Naive thymus-derived CD4-positive, alpha-beta T cell (primary cell): ENCODE measurements around the gene TMEM178B. TPM values are rescaled to one million over a fixed set of nuclear protein-coding genes. Genes with fewer than 3 reads are reported as not detected.
A peak's percentile ranks its signal among the peaks of the same experiment; 100 is the strongest.

ENCODE experiments used
- ATAC-seq: fragments of 150-1000 bp; cut with Tn5 transposase; 2 replicates; pipeline ENCODE4 v1.10.0; 2021; ENCODE audit warnings: mild to moderate bottlenecking, moderate library complexity
- CTCF ChIA-PET: fragments of 350-600 bp; sonication (Branson Sonifier 250); formaldehyde crosslinking; loops from one replicate; lab custom pipeline; 2021; ENCODE audit warnings: antibody characterized with exemption; lab: Charles Lee
- POLR2A ChIA-PET: fragments of 350-600 bp; sonication (Branson Sonifier 250); formaldehyde crosslinking; loops from one replicate; lab custom pipeline; 2021; ENCODE audit warnings: antibody characterized with exemption, inconsistent platforms; lab: Charles Lee
- DNase-seq, 9 donors: peaks; one replicate each; pipeline versions ENCODE4 v3.0.0 to v3.0.0-alpha.2; 2020 to 2022; ENCODE audit warnings: mixed read lengths in 1 of 9
- H3K27ac ChIP-seq: one replicate; pipeline ENCODE4 v1.7.0; 2013; ENCODE audit warnings: mild to moderate bottlenecking, low read depth, low read length, moderate library complexity
- H3K27me3 ChIP-seq, 2 donors: one replicate each; pipeline ENCODE4 v1.7.0; 2013; ENCODE audit warnings: low read length in 2 of 2, mild to moderate bottlenecking in 2 of 2, moderate library complexity in 2 of 2; ENCODE audit not compliant: control insufficient read depth in 2 of 2, insufficient read depth in 2 of 2
- H3K36me3 ChIP-seq, 3 experiments: 1 replicate in 2 of 3; 2 replicates in 1 of 3; pipeline ENCODE4 v1.7.0; 2013; ENCODE audit warnings: low read length in 3 of 3, mild to moderate bottlenecking in 3 of 3, moderate library complexity in 1 of 3; ENCODE audit not compliant: insufficient read depth in 3 of 3, control insufficient read depth in 2 of 3
- H3K4me1 ChIP-seq, 2 donors: one replicate each; pipeline ENCODE4 v1.7.0; 2013; ENCODE audit warnings: low read length in 2 of 2, mild to moderate bottlenecking in 2 of 2, moderate library complexity in 1 of 2; ENCODE audit not compliant: control insufficient read depth in 2 of 2, insufficient read depth in 2 of 2
- H3K4me3 ChIP-seq: 2 replicates; pipeline ENCODE4 v1.7.0; 2013; ENCODE audit warnings: mild to moderate bottlenecking, low read length
- H3K9me3 ChIP-seq, 3 experiments: 1 replicate in 2 of 3; 2 replicates in 1 of 3; pipeline ENCODE4 v1.7.0; 2013; ENCODE audit warnings: low read length in 3 of 3; ENCODE audit not compliant: control insufficient read depth in 2 of 3
- H3K27ac Mint-ChIP-seq, 9 donors: one replicate each; pipeline ENCODE4 v1.8.0; 2020 to 2022; ENCODE audit warnings: mixed read lengths in 9 of 9, mild to moderate bottlenecking in 8 of 9, moderate library complexity in 5 of 9, inconsistent platforms in 2 of 9
- H3K27me3 Mint-ChIP-seq, 5 donors: one replicate each; pipeline ENCODE4 v1.8.0; 2021 to 2022; ENCODE audit warnings: mixed read lengths in 5 of 5, mild to moderate bottlenecking in 1 of 5
- H3K36me3 Mint-ChIP-seq, 5 donors: one replicate each; pipeline ENCODE4 v1.8.0; 2020 to 2022; ENCODE audit warnings: mixed read lengths in 5 of 5, mild to moderate bottlenecking in 3 of 5, inconsistent platforms in 1 of 5
- H3K4me1 Mint-ChIP-seq, 7 donors: one replicate each; pipeline ENCODE4 v1.8.0; 2020 to 2022; ENCODE audit warnings: mixed read lengths in 7 of 7, mild to moderate bottlenecking in 3 of 7, inconsistent platforms in 1 of 7
- H3K4me3 Mint-ChIP-seq, 10 donors: one replicate each; pipeline ENCODE4 v1.8.0; 2020 to 2022; ENCODE audit warnings: mild to moderate bottlenecking in 10 of 10, mixed read lengths in 10 of 10, moderate library complexity in 6 of 10, inconsistent platforms in 2 of 10
- H3K9me3 Mint-ChIP-seq, 11 donors: one replicate each; pipeline ENCODE4 v1.8.0; 2020 to 2022; ENCODE audit warnings: mixed read lengths in 11 of 11, mild to moderate bottlenecking in 4 of 11, inconsistent platforms in 1 of 11, moderate library complexity in 1 of 11
- intact Hi-C, 2 donors: fragments of 100-400 bp; cut with micrococcal nuclease; formaldehyde crosslinking; loops; one replicate each; pipeline ENCODE4 v1.15.1; 2023
- polyA plus RNA-seq, 2 donors: library from polyadenylated mRNA; unstranded; fragments of 300-500 nt; fragmentation: Illumina TruSeq; gene quantifications; one replicate each; pipeline ENCODE4 v1.2.3, GENCODE V29; 2021
- total RNA-seq, 6 experiments: library from RNA in 5 of 6; stranded (reverse) in 5 of 6; gene quantifications; 1 replicate in 5 of 6; 2 replicates in 1 of 6; pipeline ENCODE4 v1.2.3 and lab custom pipeline; 2021 to 2026

TMEM178B gene
- total and polyA plus RNA-seq, 7 experiments from 2014 or later, result 0.05 to 3.0 (median 0.10) TPM; not detected in 4

- H3K9me3 Mint-ChIP-seq, result peaks cover 0 to 2% (median 0%) of the 10 kb centered on the region in 11 donors
- no peak overlapping the region for H3K4me3 Mint-ChIP-seq
- peaks cover 3 to 28% (median 6%) of the 10 kb centered on the region in 5 donors for H3K27me3 Mint-ChIP-seq
- no peaks in the 10 kb centered on the region for H3K36me3 ChIP-seq
- POLR2A ChIA-PET, result no interaction called here
- no peak for DNase-seq
- ATAC-seq, result no peak
- H3K9me3 ChIP-seq, result no peaks in the 10 kb centered on the region
- no peaks in the 10 kb centered on the region for H3K27me3 ChIP-seq
- no peaks in the 10 kb centered on the region for H3K4me1 ChIP-seq
- CTCF ChIA-PET, result no interaction called here
- no peaks in the 10 kb centered on the region for H3K4me1 Mint-ChIP-seq
- intact Hi-C loops, result no loop called here
- H3K36me3 Mint-ChIP-seq, result no peaks in the 10 kb centered on the region
- no peak overlapping the region for H3K27ac Mint-ChIP-seq
- no peak overlapping the region for H3K4me3 ChIP-seq
- no peak overlapping the region for H3K27ac ChIP-seq
Observed at GRCh38 chr7:141243368-141243767, 169.5 kb downstream of the TMEM178B start.

GRCh38 chr7:141244435-141244834 is 170.6 kb downstream of the TMEM178B start:
- H3K4me1 Mint-ChIP-seq, result no peaks in the 10 kb centered on the region
- peaks cover 0 to 2% (median 0%) of the 10 kb centered on the region in 11 donors for H3K9me3 Mint-ChIP-seq
- ChIA-PET CTCF (no interaction called here), POLR2A (no interaction called here)
- Histone ChIP-seq H3K27me3 (no peaks in the 10 kb centered on the region), H3K4me1 (no peaks in the 10 kb centered on the region), H3K4me3 (no peak overlapping the region), H3K9me3 (no peaks in the 10 kb centered on the region), H3K36me3 (no peaks in the 10 kb centered on the region), H3K27ac (no peak overlapping the region)
- H3K27me3 Mint-ChIP-seq, result peaks cover 3 to 20% (median 7%) of the 10 kb centered on the region in 5 donors
- no peak for ATAC-seq
- intact Hi-C loops, result no loop called here
- no peak overlapping the region for H3K4me3 Mint-ChIP-seq
- H3K27ac Mint-ChIP-seq, result no peak overlapping the region
- H3K36me3 Mint-ChIP-seq, result no peaks in the 10 kb centered on the region
- no peak for DNase-seq

- Mint-ChIP-seq H3K27me3 (peaks cover 4 to 26% (median 12%) of the 10 kb centered on the region in 5 donors), H3K4me1 (no peaks in the 10 kb centered on the region), H3K27ac (no peak overlapping the region), H3K4me3 (no peak overlapping the region), H3K9me3 (peaks cover 0 to 2% (median 0%) of the 10 kb centered on the region in 11 donors), H3K36me3 (no peaks in the 10 kb centered on the region)
- no peaks in the 10 kb centered on the region for H3K36me3 ChIP-seq
- ChIA-PET POLR2A (no interaction called here), CTCF (no interaction called here)
- no peaks in the 10 kb centered on the region for H3K9me3 ChIP-seq
- no peak overlapping the region for H3K4me3 ChIP-seq
- intact Hi-C loops, result no loop called here
- H3K27ac ChIP-seq, result no peak overlapping the region
- no peaks in the 10 kb centered on the region for H3K4me1 ChIP-seq
- DNase-seq (no peak), ATAC-seq (no peak)
- H3K27me3 ChIP-seq, result no peaks in the 10 kb centered on the region
Observed at GRCh38 chr7:141246426-141246825, 172.6 kb downstream of the TMEM178B start.

GRCh38 chr7:141251180-141251579 is 177.3 kb downstream of the TMEM178B start:
- intact Hi-C loops, result no loop called here
- peaks cover 0 to 5% (median 0%) of the 10 kb centered on the region in 11 donors for H3K9me3 Mint-ChIP-seq
- POLR2A ChIA-PET, result no interaction called here

GRCh38 chr7:141251957-141252356 is 178.1 kb downstream of the TMEM178B start:
- H3K4me3 Mint-ChIP-seq, result no peak overlapping the region
- peaks cover 0 to 12% (median 3%) of the 10 kb centered on the region in 11 donors for H3K9me3 Mint-ChIP-seq
- H3K27ac Mint-ChIP-seq, result no peak overlapping the region
- H3K36me3 Mint-ChIP-seq, result no peaks in the 10 kb centered on the region
- no peak overlapping the region for H3K27ac ChIP-seq
- CTCF ChIA-PET, result no interaction called here
- no peak for ATAC-seq
- POLR2A ChIA-PET, result no interaction called here
- no peaks in the 10 kb centered on the region for H3K4me1 Mint-ChIP-seq
- H3K36me3 ChIP-seq, result no peaks in the 10 kb centered on the region
- no peaks in the 10 kb centered on the region for H3K9me3 ChIP-seq
- no peaks in the 10 kb centered on the region for H3K27me3 ChIP-seq
- H3K4me1 ChIP-seq, result no peaks in the 10 kb centered on the region
- no peak for DNase-seq
- peaks cover 5 to 27% (median 14%) of the 10 kb centered on the region in 5 donors for H3K27me3 Mint-ChIP-seq
- H3K4me3 ChIP-seq, result no peak overlapping the region
- intact Hi-C loops, result no loop called here

More at GRCh38 chr7:141251180-141251579, 177.3 kb downstream of the TMEM178B start:
- H3K4me3 ChIP-seq, result no peak overlapping the region
- H3K36me3 Mint-ChIP-seq, result no peaks in the 10 kb centered on the region
- no peak for DNase-seq
- H3K27me3 ChIP-seq, result no peaks in the 10 kb centered on the region
- H3K27me3 Mint-ChIP-seq, result peaks cover 5 to 33% (median 12%) of the 10 kb centered on the region in 5 donors
- H3K36me3 ChIP-seq, result no peaks in the 10 kb centered on the region
- no peak overlapping the region for H3K27ac ChIP-seq
- no peak overlapping the region for H3K4me3 Mint-ChIP-seq
- H3K9me3 ChIP-seq, result no peaks in the 10 kb centered on the region
- no peaks in the 10 kb centered on the region for H3K4me1 Mint-ChIP-seq
- CTCF ChIA-PET, result no interaction called here
- H3K4me1 ChIP-seq, result no peaks in the 10 kb centered on the region
- ATAC-seq, result no peak
- H3K27ac Mint-ChIP-seq, result peak overlapping the region in 1 of 9 donors; percentile 7

- H3K27me3 ChIP-seq, result no peaks in the 10 kb centered on the region
- H3K4me3 ChIP-seq, result no peak overlapping the region
- H3K27ac Mint-ChIP-seq, result no peak overlapping the region
- intact Hi-C loops, result no loop called here
- H3K36me3 ChIP-seq, result no peaks in the 10 kb centered on the region
- ChIA-PET CTCF (interaction anchor here (0.6 kb wide), 1 partner anchor 49 kb away, joined by 3 read pairs; no protein-coding TSS in a partner anchor), POLR2A (no interaction called here)
- peaks cover 5 to 42% (median 14%) of the 10 kb centered on the region in 11 donors for H3K9me3 Mint-ChIP-seq
- DNase-seq, result no peak
- H3K4me3 Mint-ChIP-seq, result no peak overlapping the region
- H3K36me3 Mint-ChIP-seq, result peaks cover 0 to 5% (median 0%) of the 10 kb centered on the region in 5 donors
- H3K9me3 ChIP-seq, result peaks cover 0 to 5% (median 0%) of the 10 kb centered on the region in 3 experiments
- peaks cover 0 to 6% (median 0%) of the 10 kb centered on the region in 7 donors for H3K4me1 Mint-ChIP-seq
- H3K27me3 Mint-ChIP-seq, result peaks cover 9 to 21% (median 11%) of the 10 kb centered on the region in 5 donors
- no peaks in the 10 kb centered on the region for H3K4me1 ChIP-seq
- no peak for ATAC-seq
- H3K27ac ChIP-seq, result no peak overlapping the region
Observed at GRCh38 chr7:141257597-141257996, 183.7 kb downstream of the TMEM178B start.

- Mint-ChIP-seq H3K4me1 (peaks cover 0 to 16% (median 0%) of the 10 kb centered on the region in 7 donors), H3K36me3 (peaks cover 0 to 5% (median 0%) of the 10 kb centered on the region in 5 donors), H3K9me3 (peaks cover 5 to 42% (median 14%) of the 10 kb centered on the region in 11 donors), H3K4me3 (no peak overlapping the region), H3K27me3 (peaks cover 13 to 25% (median 15%) of the 10 kb centered on the region in 5 donors), H3K27ac (no peak overlapping the region)
- Histone ChIP-seq H3K27ac (no peak overlapping the region), H3K9me3 (peaks cover 0 to 5% (median 0%) of the 10 kb centered on the region in 3 experiments), H3K27me3 (no peaks in the 10 kb centered on the region), H3K4me1 (no peaks in the 10 kb centered on the region), H3K4me3 (no peak overlapping the region), H3K36me3 (no peaks in the 10 kb centered on the region)
- DNase-seq (no peak), ATAC-seq (no peak)
- intact Hi-C loops, result no loop called here
- CTCF ChIA-PET, result no interaction called here
- POLR2A ChIA-PET, result no interaction called here
Observed at GRCh38 chr7:141258559-141258958, 184.7 kb downstream of the TMEM178B start.
